GM19467 (cell line): ENCODE data around the gene ODC1.

Source experiments
- ATAC-seq: cut with Tn5 transposase; IDR thresholded peaks from one replicate; pipeline ENCODE4 v1.9.1; 2021; ENCODE audit warnings: mild to moderate bottlenecking, moderate library complexity; ENCODE audit not compliant: unreplicated experiment

The ODC1 gene

DNA sequence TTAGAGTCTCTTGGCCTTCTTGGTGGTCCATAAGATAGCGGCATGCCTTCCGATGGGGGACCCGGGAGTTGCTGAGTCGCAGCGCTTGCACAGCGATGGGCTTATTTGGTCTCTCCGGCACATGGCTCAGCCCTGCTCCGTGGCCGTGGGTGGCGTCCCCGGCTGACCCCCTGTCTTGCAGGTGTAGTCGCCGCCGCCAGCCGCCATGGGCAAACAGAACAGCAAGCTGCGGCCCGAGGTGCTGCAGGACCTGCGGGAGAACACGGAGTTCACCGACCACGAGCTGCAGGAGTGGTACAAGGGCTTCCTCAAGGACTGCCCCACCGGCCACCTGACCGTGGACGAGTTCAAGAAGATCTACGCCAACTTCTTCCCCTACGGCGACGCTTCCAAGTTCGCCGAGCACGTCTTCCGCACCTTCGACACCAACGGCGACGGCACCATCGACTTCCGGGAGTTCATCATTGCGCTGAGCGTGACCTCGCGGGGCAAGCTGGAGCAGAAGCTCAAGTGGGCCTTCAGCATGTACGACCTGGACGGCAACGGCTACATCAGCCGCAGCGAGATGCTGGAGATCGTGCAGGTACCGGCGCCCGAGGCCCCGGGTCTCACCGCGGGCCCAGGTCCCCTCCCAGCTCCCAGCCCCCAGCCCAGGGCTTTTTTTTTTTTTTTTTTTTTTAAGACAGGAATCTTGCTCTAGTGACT lies 28.4 kb downstream of the ODC1 start:
- ATAC-seq = no peak

DNA sequence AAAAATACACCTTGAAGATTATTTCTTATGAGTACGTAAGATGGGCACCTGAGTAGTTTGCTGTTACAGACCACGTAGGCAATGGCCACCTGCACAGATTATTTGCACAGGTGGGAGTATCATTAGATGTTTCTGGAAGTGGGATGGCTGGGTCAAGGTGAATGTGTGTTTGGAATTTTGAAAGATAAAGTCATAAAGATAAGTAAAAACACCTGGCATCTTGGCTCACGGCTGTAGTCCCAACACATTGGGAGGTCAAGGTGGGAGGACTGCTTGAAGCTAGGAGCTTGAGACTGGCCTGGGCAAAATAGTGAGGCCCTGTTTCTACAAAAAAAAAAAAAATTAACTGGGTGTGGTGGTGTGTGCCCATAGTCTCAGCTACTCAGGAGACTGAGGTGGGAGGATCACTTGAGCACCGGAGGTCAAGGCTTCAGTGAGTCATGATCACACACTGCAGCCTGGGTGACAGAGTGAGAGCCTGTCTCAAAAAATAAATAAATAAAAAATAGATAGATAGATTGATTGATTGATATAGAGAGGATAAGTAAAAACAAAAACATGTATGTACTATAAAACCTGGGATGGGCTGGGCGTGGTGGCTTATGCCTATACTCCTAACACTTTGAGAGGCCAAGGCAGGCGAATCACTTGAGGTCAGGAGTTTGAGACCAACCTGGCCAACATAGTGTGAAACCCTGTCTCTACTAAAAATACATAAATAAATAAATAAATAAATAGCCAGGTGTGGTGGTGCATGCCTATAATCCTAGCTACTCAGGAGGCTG lies 30.4 kb downstream of the ODC1 start:
- ATAC-seq = no peak

DNA sequence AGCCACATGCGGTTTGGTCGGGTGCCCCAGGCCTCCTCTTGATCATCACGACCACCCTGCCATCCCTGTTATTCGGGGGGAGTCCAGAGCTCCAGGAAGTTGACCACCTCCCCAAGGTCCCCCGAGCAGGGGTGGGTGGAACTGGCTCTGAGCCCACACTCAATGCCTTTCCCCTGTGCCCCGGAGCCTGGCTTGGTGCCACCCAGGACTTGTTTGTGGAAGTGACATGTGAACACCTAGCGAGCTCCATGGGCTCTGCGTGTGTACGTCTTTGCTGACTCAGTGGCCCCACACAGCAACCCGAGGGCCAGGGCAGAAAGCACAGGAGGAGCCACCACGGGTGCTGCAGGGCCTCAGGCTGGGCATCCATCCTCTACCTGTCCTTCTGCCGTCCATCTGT lies 32.5 kb downstream of the ODC1 start:
- ATAC-seq = no peak

DNA sequence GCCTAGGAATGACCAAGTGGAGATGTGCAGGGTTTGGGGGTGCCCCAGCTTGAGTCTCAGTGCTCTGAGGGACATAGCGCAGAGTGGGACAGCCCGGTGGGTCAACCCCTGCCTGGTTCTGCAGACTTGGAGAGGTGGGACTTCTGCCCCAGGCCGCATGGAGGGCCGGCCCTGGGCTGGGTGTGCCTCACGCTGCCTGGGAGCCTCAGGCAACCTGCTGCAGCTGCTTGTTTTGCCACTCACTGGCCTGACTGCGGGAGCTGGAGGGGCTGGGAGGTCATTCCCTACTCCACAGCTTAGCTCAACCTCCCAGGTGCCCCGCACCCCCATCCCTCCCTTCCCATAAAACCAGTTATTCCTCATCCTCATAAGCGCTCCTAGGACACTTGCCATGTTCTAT lies 33.1 kb downstream of the ODC1 start:
- no peak for ATAC-seq

DNA sequence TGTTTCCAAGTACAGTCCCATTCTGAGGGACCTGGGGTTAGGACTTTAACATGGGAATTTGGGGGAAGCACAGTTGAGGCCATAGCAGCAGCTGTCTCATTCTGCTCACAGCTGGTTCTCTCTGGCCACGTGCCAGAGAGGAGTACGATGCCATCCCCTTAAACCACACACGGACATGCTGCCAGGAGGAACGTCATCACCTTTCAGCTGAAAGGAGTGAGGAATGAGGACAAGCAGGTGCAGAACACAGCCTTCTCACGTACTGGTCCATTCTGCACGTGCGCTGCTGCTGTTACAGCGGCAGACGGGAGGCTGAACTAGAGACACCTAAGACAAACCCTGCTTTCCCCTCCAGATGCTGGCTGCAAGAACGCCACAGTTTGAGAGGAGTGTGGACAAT lies 33.5 kb downstream of the ODC1 start:
- ATAC-seq = no peak

DNA sequence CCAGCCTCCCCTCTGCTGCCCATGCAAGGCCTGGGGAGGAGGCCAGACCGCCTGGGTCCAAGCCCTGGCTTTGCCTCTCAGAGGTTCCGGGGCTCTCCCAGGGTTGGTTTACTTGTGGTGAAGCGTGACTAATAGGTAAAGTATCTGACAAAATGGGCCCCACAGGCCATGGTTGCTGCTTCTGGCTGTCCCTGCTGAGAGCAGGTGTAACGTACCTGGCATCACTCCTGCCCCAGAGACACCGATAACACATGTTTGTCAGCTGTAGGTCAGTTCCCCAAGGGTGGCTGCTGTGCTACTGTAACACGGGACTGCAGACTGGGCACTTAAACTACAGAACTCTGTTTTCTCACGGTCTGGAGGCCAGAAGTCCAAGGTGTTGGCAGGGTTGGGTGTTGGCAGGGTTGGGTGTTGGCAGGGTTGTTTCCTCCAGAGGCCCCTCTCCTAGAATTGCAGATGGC lies 34.1 kb downstream of the ODC1 start:
- no peak for ATAC-seq

DNA sequence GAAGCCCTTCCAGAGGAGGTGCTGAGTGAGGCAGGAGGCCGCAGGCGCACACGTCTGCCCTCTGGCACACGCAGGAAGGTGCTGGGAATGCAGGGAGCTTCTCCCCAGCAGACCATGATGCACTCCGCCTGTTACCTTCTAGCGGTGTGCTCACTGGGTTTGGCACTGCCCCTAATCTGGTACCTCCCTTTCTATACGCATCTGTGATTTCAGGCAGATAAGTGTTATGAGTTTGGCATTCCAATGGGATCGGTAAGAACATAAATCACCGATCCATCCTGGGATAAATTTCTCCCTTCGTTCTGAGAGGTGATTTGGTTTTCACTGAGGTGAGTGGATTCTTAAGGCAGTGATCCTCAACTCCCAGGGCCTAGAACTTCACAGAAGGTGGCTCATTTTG lies 34.6 kb downstream of the ODC1 start:
- no peak for ATAC-seq

DNA sequence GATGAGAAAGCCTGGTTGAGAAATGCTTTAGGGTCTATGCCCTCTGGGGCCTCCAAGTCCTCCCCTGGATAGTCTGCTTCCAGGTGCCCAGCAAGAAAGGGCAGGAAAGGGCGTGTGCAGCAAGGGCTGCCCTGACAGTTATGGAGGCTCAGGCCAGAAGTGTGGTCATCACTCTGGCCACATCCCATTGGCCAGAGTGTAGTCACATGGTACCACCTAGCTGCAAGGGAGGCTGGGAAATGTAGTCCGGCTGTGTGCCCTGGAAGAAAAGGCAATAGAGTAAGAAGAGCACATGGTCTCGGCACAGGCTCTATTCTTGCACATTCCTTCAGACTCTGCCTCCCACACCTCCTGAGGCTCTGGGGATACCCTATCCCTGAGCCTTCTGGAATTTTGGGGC lies 35.7 kb downstream of the ODC1 start:
- peak; percentile 28 for ATAC-seq

DNA sequence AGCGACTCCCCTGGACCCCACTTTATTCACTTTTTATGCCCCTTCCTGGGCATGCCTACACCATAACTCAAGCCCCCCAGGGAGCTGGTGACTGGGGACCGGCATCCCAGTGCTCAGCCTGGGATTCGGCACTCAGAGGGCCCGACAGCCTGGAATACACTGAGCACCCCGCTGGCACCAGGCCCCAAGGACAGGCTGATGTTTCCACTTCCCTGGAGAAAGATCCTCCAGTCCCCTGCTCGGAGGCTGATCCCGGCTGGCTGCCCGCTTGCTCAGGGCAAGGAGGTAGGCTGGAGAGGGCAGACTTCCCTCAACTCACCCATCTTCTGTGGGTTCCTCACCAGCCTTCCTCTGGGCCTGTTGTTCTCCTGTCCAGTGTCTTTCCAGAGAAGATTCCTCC lies 36.6 kb downstream of the ODC1 start:
- no peak for ATAC-seq

DNA sequence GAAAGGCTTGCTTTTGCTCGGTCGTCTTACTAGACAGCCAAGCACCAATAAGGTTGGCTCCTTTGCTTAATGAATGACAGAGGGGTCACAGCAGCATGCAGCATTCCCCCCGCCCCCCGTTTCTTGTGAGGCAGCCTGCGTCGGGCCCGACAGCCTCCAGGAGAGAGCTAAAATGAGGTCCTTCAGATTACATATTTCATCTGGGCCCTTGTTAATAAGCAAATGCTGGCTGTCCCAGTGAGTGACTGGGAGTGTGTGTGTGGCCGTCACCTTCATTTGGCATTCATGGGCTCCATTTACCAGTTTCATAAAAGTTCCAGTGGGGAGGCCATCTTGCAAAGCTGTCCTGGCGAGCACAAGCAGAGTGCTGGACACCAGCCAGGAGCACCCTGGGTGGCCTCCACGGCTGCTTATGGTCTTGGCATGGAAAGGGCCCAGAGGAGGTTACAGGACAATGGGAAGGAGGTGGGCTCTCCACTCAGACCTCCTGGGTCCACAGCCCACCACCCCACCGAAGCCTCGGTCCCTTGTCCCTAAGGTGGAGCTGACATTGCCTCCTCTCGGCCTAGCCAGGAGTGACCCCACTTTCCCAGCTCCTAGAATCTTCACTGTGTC lies 37.2 kb downstream of the ODC1 start:
- no peak for ATAC-seq

DNA sequence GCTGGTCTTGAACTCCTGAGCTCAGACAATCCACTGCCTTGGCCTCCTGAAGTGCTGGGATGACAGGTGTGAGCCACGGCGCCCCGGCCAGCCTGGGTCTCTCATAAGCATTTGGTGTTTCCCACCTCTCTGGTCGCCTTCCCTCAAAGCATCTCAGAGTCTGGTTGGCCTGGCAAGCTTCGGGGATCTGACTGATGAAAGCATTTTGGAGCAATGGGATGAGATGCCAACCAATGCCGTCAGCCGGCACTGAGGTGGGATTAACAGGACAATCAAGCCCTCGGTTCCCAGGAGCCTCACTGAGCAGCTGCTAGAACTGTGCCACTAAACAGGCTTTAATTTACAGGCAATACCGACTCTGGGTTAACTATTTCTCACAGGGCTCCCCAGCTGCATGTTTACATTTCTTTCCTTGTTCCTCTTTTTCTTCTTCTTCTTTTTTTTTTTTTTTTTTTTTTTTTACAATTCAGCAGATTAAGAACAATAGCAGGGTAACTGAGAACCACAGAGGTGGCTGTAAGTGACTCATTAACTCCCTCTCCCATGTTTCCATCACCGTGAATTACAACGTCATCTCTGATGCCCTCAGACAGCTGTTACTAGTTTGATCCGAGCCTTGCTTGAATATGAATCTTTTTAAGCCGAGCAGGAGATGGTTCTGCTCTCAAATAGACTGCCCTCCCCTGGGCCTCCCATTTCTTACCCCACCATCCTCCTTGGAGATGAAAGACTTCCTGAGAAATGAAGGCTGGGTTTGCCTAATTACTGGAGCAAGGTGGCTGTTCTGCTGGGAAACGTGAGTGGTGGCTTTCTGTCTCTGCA lies 37.9 kb downstream of the ODC1 start:
- peak; percentile 60 for ATAC-seq

DNA sequence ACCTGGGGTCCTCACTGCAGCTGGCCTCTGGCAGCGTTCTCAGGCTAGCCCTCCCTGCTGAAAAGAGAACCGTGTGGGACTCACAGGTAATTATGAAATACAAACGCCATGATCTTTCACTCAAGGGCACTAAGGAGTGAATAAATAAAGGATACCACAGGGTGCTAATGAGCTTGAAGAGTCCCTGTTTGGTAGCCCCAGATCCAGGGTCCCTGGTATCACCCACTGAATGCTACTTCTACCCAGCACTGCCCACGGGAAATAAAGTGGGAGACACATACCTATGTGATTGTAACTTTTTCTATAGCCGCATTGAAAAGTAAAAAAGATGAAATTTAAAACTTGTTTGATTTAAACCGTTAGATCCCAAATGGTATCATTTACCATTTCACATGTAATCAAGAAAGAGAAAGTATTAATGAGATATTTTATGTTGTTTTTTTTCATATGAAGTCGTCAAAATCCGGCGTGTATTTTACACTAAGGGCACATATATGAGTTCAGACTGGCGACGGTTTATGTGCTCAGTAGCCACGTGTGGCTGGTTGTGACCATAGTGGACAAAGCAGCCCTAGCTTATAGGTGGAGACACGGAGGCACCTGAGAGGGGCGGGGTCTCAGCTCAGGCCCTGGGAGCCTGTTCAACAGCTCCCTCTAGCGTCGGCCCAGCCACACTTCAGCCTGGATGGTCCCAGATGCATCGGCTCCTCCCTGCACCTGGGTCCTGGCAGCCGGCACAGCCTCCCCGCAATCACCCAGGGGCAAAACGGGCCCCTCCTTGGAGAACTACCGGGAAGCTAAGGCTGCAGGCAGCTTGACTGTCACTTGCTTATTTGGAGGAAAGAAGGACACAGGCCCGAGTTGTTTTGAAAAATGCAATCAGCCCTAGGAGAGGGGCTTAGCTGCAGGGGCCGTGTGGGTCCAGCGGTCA lies 39.2 kb downstream of the ODC1 start:
- ATAC-seq = peak; percentile 49

DNA sequence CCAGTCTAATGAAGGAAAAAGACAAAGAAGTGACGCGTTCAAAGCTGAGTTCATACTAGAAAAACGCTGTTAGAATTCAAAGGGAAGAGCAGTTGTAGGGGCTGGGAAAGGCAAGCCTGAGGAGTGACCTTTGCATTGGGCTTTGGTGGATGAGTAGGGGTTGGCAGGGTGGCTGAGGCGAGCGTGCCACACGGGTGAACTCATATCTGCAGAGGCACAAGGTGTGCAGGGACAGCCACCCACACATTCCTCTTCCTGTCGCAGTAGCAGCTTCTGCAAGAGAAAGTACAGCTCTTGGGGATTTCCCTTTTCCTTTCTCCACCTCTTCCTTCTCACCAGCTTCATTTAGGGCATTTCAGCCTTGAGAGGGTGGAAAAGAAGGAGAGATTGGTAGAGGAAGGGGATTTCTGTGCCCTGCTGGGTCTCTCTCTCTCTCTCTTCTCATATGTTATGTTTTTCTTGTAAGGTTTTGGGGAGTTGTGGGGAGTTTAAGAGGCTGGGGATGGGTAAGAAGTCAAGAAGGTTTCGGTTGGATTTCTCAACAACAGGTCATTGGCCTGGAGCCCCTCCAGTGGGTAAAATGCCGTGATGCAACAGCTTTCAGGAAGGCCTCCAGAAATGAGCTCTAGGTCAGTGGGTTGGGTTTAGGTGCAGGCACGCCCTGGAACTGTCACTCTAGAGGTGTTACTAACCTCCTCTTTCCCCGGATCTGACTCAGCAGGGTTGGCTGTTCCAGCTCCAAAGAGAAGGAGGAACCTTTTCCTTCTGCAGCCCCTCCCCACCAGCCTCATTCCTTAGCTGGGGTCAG lies 40.1 kb downstream of the ODC1 start:
- no peak for ATAC-seq

DNA sequence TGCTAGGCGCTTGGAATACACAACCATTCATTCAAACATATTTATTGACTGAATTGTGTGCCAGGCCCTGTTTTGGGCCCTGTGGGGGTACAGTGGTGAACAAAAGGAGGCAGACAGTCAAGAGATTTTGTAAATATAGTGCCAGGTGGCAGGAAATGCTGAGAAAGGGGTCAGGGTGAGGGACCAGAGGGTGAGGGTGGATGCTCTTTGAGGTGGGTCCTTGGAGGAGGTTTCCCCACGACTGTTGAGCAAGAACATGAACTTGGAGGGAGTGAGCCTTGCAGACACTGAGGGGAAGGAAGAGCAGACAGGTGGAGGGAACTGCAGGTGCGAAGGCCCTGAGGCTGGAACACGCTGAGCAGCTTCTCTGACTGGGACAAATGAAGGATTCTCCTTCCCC lies 40.7 kb downstream of the ODC1 start:
- ATAC-seq = no peak

DNA sequence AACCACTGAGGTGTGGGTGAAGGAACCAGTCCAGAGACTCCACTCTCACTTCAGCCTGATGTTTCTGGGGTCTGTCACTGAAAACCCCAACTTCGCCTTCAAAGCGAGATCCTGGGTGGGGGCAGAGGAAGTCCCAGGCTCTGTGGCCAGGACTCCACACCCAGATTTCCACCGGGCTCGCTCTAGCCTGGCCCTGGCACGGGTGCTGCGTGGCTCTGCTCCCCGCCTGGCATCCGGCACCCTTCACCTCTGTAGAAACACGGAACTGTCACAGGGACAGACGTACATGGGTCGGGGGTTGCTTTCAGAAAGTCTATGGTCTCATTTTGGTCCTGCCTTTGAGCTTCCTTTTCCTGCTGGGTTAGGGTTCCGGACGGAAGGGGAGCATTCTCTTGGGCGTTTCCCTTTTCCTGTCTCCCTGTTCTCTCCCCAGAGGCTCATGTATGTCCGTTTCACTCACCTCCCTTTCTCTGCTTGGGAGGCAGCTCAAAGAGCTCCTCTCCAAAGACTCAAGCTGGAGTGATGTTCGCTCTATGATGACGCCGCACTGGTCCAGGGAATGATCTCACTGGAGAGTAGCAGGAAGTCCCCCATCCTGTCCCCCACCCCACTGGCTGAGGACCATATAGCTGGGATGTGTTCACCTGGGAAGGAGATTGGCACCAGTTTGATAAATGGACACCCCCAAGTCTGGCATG lies 41.5 kb downstream of the ODC1 start:
- ATAC-seq = no peak

DNA sequence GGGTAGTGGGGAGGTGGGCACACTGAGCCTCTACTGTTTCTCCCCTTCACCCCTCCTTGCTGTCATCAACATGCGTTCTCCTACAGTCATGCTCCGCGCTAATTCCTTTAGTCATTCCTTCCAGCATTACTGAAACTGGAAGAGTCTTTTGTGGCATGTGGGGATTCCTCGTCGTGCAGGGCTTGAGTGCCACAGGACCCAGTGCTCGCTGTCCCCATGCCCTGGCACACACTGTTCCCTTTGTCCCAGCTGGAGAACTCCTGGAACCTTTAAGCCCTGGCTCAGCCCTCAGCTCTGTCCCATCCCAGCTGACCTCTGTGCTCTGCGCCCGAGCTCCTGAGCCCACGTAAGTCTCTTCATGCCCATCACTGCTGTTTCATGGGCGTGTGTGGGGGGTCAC lies 42.1 kb downstream of the ODC1 start:
- ATAC-seq = no peak

DNA sequence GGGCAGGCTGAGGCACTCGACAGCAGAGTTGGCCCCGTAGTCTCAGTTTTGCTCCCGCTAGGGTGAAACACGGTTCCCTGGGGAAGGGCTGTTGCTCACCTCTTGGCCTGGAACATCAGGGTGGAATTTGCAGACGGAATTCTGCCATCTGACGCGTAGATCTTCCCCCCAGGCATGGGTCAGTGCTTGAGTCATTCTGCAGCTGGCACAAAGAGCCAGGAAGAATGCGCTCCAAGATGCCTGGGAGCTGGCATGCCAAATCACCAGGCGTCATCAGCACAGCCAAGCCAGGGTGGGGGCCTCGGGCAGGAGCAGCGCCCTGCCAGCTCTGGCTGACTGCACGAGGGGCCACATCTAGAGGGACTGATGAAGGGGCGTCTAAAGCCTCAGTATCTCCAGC lies 42.7 kb downstream of the ODC1 start:
- no peak for ATAC-seq

DNA sequence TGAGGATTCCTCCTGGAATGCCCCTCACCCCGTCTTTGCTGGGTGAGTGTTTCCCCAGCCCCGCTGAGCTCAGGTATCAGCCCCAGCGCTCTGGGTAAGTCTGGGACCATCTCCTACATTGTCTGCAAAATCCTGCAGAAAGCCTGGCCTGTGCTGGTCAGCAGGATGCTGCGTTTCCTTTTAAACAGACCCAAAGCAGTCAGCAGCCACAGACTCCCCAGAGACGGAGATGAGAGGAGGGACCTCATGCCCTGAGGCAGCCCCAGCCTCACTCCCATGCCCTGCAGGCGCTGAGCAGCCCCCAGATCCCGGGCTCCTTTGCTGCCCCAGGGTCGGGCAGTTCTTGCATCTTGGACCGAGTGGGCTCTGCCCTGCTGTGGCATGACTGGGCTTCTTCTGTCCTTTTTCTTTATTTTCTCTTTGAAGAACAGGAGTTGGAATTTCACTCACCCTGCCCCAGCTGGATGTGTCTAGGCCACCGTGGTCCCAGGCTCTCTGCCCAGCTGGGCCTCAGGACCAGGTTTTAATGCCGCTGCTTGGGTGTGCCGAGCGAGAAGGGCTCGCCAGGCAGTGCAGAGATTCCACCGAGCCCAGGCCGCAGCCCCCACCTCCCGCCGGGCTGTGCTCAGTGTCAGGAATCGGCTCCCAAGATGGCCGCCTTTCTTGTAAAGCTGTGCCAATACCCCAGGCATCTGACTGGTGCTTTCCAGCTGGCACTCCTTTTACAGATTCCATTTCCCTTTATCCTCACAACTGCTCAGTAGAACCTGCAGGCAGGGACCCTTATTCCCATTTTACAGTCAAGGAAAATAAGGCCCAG lies 43.6 kb downstream of the ODC1 start:
- ATAC-seq = no peak
